AG04450 (cell line): ENCODE measurements around the gene CHD9. TPM values are rescaled to one million over a fixed set of nuclear protein-coding genes. Genes with fewer than 3 reads are reported as not detected.

Source experiments
- CTCF ChIA-PET: fragments of 300-600, 350-600 bp; formaldehyde crosslinking; extraction: SDS; loops from one replicate; lab custom pipeline; 2022; ENCODE audit warnings: antibody characterized with exemption, inconsistent platforms; lab: Charles Lee
- POLR2A ChIA-PET: fragments of 350-600 bp; formaldehyde crosslinking; extraction: SDS; loops from one replicate; lab custom pipeline; 2021; ENCODE audit warnings: antibody characterized with exemption, inconsistent platforms; lab: Yijun Ruan, JAX
- DNase-seq: peaks from one replicate; pipeline ENCODE4 v3.0.0-alpha.2; 2011; ENCODE audit warnings: low read depth, low spot score
- H3K27ac ChIP-seq: one replicate; pipeline ENCODE4 v1.5.1; 2012; ENCODE audit warnings: low read depth, low read length, control low read depth
- H3K27me3 ChIP-seq: one replicate; pipeline ENCODE4 v1.6.0; 2012; ENCODE audit warnings: low read length; ENCODE audit not compliant: control insufficient read depth, insufficient read depth
- H3K4me3 ChIP-seq: 2 replicates; pipeline ENCODE4 v1.5.1; 2011; ENCODE audit warnings: mild to moderate bottlenecking, low read depth, low read length, control low read depth
- H3K9me3 ChIP-seq: 2 replicates; pipeline ENCODE4 v1.5.1; 2012; ENCODE audit warnings: low read length; ENCODE audit not compliant: control insufficient read depth, insufficient read depth
- polyA plus RNA-seq: library from polyadenylated mRNA; depleted of rRNA; stranded (reverse); fragments of >200 nt; gene quantifications from 2 replicates; pipeline ENCODE4 v1.2.3, GENCODE V29; 2011
- TF ChIP-seq, protein P1 (sequence below): IDR thresholded peaks from 2 replicates; pipeline ENCODE4 v1.5.1; 2011; ENCODE audit warnings: low read depth, low read length, control low read depth, inconsistent platforms

CHD9 gene
- polyA plus RNA-seq, 1 experiment = 42.6 TPM

GRCh38 chr16:53291757-53292392 lies 237.1 kb downstream of the CHD9 start:
- Histone ChIP-seq H3K4me3 (no peak overlapping the region), H3K27me3 (no peaks in the 10 kb centered on the region), H3K27ac (no peak overlapping the region), H3K9me3 (no peaks in the 10 kb centered on the region)
- no peak for DNase-seq
- CTCF ChIA-PET = interaction anchor here (0.6 to 1.4 kb wide), 5 partner anchors 8 to 269 kb away, joined by 3 to 4 read pairs (median 3); no protein-coding TSS in a partner anchor
- TF ChIP-seq, protein P1, sequence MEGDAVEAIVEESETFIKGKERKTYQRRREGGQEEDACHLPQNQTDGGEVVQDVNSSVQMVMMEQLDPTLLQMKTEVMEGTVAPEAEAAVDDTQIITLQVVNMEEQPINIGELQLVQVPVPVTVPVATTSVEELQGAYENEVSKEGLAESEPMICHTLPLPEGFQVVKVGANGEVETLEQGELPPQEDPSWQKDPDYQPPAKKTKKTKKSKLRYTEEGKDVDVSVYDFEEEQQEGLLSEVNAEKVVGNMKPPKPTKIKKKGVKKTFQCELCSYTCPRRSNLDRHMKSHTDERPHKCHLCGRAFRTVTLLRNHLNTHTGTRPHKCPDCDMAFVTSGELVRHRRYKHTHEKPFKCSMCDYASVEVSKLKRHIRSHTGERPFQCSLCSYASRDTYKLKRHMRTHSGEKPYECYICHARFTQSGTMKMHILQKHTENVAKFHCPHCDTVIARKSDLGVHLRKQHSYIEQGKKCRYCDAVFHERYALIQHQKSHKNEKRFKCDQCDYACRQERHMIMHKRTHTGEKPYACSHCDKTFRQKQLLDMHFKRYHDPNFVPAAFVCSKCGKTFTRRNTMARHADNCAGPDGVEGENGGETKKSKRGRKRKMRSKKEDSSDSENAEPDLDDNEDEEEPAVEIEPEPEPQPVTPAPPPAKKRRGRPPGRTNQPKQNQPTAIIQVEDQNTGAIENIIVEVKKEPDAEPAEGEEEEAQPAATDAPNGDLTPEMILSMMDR = no peak
- POLR2A ChIA-PET = no interaction called here

DNA sequence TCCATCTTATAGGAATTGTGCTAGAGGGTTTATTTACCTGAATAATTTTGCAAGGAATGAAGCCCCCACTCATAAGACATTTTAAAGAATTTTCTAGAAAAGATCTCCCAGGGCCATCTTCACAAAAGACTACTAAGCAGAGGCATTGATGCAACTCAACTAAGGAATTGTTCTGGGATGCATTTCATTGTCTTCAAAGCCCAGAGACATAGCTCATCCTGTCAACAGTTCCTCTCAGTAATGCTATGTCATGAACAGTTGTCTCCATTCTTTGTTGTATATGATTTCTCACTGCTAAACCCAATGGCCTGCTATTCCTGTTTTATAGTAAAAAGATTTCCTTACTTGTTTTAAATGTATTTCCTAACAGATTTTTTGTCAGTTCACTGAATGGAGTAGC lies 242.7 kb downstream of the CHD9 start:
- CTCF ChIA-PET = interaction anchor here (0.6 to 2.2 kb wide), 2 partner anchors 14 to 155 kb away, joined by 4 to 9 read pairs; no protein-coding TSS in a partner anchor

DNA sequence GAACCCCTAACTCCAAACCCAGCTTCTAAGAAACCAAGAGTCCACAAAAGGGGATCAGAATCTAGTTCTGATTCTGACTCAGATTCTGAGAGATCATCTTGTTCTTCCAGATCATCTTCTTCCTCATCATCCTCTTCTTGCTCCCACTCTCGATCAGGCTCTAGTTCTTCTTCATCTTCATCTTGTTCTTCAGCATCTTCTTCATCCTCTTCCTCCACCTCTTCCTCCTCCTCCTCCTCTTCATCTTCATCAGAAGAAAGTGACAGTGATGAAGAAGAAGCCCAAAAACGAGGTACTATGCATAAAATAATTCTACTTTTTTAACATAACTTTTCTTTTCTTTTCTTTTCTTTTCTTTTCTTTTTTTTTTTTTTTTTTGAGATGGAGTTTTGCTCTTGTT lies 249.5 kb downstream of the CHD9 start:
- Histone ChIP-seq H3K27ac (no peak overlapping the region), H3K4me3 (no peak overlapping the region), H3K27me3 (no peaks in the 10 kb centered on the region), H3K9me3 (no peaks in the 10 kb centered on the region)
- ChIA-PET POLR2A (no interaction called here), CTCF (no interaction called here)
- TF ChIP-seq, protein P1 = no peak
- no peak for DNase-seq

More for the DNA sequence above, 242.7 kb downstream of the CHD9 start:
- Histone ChIP-seq H3K27me3 (no peaks in the 10 kb centered on the region), H3K9me3 (no peaks in the 10 kb centered on the region), H3K4me3 (no peak overlapping the region), H3K27ac (no peak overlapping the region)
- DNase-seq = no peak
- POLR2A ChIA-PET = no interaction called here
- TF ChIP-seq, protein P1 = no peak

- POLR2A ChIA-PET = no interaction called here
- CTCF ChIA-PET = no interaction called here
- TF ChIP-seq, protein P1 = no peak
Measured at GRCh38 chr16:53305743-53306142, 251.0 kb downstream of the CHD9 start.

DNA sequence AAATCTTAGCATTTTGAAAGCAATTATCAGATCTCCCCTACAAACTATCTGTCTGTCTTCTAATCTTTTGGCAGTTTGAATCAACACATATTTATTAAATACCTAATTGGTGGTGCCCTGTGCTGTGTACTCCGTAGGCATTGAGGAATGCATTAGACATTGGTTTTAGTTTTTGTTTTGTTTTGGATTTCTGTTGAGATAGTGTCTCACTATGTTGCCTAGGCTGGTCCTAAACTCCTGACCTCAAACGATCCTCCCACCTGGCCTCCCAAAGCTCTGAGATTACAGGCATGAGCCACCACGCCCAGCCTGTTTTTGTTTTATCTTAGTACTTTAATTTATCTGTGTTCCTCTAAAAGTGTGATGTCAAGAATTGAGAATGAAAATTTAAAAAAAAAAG lies 254.7 kb downstream of the CHD9 start:
- no peak overlapping the region for H3K4me3 ChIP-seq
- TF ChIP-seq, protein P1 = no peak
- H3K27ac ChIP-seq = no peak overlapping the region
- CTCF ChIA-PET = interaction anchor here (0.7 to 1.0 kb wide), 2 partner anchors 102 to 134 kb away, joined by 3 read pairs; no protein-coding TSS in a partner anchor
- no peaks in the 10 kb centered on the region for H3K9me3 ChIP-seq
- POLR2A ChIA-PET = no interaction called here
- no peak for DNase-seq
- H3K27me3 ChIP-seq = no peaks in the 10 kb centered on the region

More at GRCh38 chr16:53305743-53306142, 251.0 kb downstream of the CHD9 start:
- Histone ChIP-seq H3K27ac (no peak overlapping the region), H3K9me3 (no peaks in the 10 kb centered on the region), H3K4me3 (no peak overlapping the region), H3K27me3 (no peaks in the 10 kb centered on the region)
- no peak for DNase-seq
